Measurements from ENCODE around the gene MBP. TPM values are rescaled to one million over a fixed set of nuclear protein-coding genes. Genes with fewer than 3 reads are reported as not detected.

MBP gene
- total RNA-seq, 1 experiment from 2014 or later: 31.6 TPM

DNA sequence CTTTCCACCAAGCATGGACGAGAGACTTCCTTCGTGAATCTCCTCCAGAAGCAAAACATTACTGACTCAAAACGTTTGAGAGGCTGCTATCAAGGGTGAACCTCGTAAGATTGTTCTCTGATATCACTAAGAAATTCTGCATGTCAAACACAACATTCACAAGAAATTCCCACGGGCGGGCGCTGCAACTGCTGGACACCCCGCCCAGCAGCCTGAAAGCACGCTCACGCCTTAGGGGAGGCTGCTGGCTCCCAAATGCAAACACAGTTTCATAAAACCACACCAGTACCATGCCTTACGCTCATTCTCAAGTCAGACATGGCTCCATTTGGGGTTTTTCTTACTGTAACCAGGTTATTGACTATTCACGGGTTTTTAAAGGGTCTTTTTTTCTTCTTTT, 39.0 kb downstream of the MBP start:
- Mint-ChIP-seq H3K36me3 (ENCODE audit: insufficient read depth, unreplicated experiment) (peaks cover 22% of the 10 kb centered on the region), H3K27ac (ENCODE audit: low read depth, unreplicated experiment) (no peak overlapping the region), H3K4me3 (ENCODE audit: unreplicated experiment) (no peak overlapping the region), H3K27me3 (ENCODE audit: insufficient read depth, unreplicated experiment) (no peaks in the 10 kb centered on the region), H3K9me3 (ENCODE audit: unreplicated experiment) (no peaks in the 10 kb centered on the region), H3K4me1 (ENCODE audit: insufficient read depth, unreplicated experiment) (peaks cover 20% of the 10 kb centered on the region)
- ChIA-PET POLR2A (no interaction called here), CTCF (no interaction called here)
- no TSS peak for BruUV-seq (replicated peaks)
- TF ChIP-seq, protein P1, sequence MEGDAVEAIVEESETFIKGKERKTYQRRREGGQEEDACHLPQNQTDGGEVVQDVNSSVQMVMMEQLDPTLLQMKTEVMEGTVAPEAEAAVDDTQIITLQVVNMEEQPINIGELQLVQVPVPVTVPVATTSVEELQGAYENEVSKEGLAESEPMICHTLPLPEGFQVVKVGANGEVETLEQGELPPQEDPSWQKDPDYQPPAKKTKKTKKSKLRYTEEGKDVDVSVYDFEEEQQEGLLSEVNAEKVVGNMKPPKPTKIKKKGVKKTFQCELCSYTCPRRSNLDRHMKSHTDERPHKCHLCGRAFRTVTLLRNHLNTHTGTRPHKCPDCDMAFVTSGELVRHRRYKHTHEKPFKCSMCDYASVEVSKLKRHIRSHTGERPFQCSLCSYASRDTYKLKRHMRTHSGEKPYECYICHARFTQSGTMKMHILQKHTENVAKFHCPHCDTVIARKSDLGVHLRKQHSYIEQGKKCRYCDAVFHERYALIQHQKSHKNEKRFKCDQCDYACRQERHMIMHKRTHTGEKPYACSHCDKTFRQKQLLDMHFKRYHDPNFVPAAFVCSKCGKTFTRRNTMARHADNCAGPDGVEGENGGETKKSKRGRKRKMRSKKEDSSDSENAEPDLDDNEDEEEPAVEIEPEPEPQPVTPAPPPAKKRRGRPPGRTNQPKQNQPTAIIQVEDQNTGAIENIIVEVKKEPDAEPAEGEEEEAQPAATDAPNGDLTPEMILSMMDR (IDR thresholded peaks at IDR 0.05; ENCODE audit: unreplicated experiment): no peak
- no peak for DNase-seq (ENCODE audit: unreplicated experiment)
- intact Hi-C loops (cut with micrococcal nuclease): no loop called here

DNA sequence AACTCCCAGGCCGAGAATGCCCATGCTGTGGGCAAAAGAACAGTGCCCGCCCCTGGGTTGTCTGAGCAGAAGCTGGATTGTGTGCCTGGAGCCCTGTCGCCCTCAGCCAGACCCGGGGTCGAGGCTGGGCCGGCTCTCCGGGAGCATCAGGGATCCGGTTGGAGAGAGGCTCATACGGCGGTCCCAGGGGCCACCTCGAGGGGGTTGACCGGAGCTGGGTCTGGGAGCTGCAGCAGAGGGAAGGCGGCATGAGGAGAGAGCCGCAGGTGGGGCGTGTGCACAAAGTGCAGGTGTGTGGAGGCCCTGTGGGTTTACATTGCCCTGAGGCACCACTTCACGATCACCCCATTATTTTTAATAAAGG, 39.5 kb downstream of the MBP start:
- Mint-ChIP-seq H3K27me3 (ENCODE audit: insufficient read depth, unreplicated experiment) (no peaks in the 10 kb centered on the region), H3K4me3 (ENCODE audit: unreplicated experiment) (no peak overlapping the region), H3K27ac (ENCODE audit: low read depth, unreplicated experiment) (no peak overlapping the region), H3K9me3 (ENCODE audit: unreplicated experiment) (no peaks in the 10 kb centered on the region), H3K36me3 (ENCODE audit: insufficient read depth, unreplicated experiment) (peaks cover 22% of the 10 kb centered on the region), H3K4me1 (ENCODE audit: insufficient read depth, unreplicated experiment) (peaks cover 23% of the 10 kb centered on the region)
- ChIA-PET POLR2A (no interaction called here), CTCF (no interaction called here)
- intact Hi-C loops (cut with micrococcal nuclease): no loop called here
- BruUV-seq (replicated peaks): no TSS peak
- TF ChIP-seq, protein P1 (IDR thresholded peaks at IDR 0.05; ENCODE audit: unreplicated experiment): no peak
- no peak for DNase-seq (ENCODE audit: unreplicated experiment)

DNA sequence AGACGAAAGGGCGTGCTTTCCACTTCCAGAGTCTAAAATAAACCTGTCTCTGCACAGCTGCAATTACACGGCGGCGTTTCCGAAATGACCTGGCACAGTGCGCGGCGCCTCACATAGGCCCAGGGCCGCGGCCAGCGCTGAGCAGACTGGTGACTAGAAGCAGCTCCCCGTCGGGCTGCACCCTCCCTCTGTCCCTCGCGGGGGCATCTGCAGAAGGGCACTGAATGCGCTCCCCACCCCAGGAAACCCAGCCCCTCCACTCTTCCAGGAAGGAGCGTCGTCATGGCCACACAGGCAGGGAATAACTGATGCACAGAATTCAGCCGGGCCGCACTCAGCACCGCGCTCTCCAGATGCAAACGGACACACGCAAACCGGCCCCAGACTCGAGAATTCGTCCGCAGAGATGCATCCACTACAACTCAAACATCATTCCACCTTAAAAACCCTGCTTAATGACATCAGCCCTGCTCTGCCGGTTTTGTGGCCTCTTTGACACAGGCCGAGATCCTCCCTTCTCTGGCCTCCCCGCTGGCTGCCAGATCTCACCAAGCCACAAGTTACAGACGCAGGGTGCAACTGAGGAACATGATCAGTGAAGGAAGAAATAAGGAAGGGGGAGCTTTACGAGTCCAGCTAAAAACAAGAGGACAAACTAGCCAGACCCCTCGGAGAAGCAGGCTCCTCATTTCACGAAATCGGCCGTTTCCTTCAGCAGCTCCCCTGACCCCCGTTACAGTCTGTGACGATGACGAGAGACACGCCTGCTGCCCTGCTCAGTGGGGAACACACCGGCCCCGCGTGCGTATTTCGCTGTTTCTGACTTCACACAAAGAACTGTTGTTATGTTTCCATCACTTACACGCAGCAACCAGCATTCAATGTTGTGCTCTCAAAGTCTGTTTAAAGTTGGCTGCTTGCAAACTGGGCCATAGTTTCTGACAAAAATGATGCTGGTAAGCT, 40.2 kb downstream of the MBP start:
- no TSS peak for BruUV-seq (replicated peaks)
- peaks cover 22% of the 10 kb centered on the region for H3K36me3 Mint-ChIP-seq (ENCODE audit: insufficient read depth, unreplicated experiment)
- no peak for DNase-seq (ENCODE audit: unreplicated experiment)
- intact Hi-C loops (cut with micrococcal nuclease): no loop called here
- H3K27ac Mint-ChIP-seq (ENCODE audit: low read depth, unreplicated experiment): no peak overlapping the region
- TF ChIP-seq, protein P1 (IDR thresholded peaks at IDR 0.05; ENCODE audit: unreplicated experiment): no peak
- H3K9me3 Mint-ChIP-seq (ENCODE audit: unreplicated experiment): no peaks in the 10 kb centered on the region
- ChIA-PET CTCF (interaction anchor here (0.6 kb wide), 2 partner anchors 121 to 527 kb away, joined by 3 read pairs; no protein-coding TSS in a partner anchor), POLR2A (no interaction called here)
- no peaks in the 10 kb centered on the region for H3K27me3 Mint-ChIP-seq (ENCODE audit: insufficient read depth, unreplicated experiment)
- H3K4me3 Mint-ChIP-seq (ENCODE audit: unreplicated experiment): no peak overlapping the region
- H3K4me1 Mint-ChIP-seq (ENCODE audit: insufficient read depth, unreplicated experiment): peaks cover 23% of the 10 kb centered on the region

DNA sequence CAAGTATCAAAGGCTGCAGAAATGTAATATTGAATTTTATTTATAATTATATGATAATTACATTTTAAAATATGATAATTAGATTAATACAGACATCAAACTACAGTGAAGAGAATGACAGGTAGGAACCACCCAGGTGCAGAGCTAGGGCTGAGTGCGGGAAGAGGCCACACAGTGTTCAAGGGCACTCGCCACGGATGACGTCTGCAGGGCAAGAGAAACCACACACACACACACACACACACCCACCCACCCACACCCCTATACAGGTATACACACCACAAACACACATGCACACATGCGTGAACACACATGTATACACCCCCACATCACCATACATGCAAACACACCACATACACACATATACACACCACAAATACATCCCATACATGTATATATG, 41.2 kb downstream of the MBP start:
- DNase-seq (ENCODE audit: unreplicated experiment): no peak
- no peaks in the 10 kb centered on the region for H3K27me3 Mint-ChIP-seq (ENCODE audit: insufficient read depth, unreplicated experiment)
- TF ChIP-seq, protein P1 (IDR thresholded peaks at IDR 0.05; ENCODE audit: unreplicated experiment): no peak
- H3K4me1 Mint-ChIP-seq (ENCODE audit: insufficient read depth, unreplicated experiment): peaks cover 27% of the 10 kb centered on the region
- BruUV-seq (replicated peaks): no TSS peak
- POLR2A ChIA-PET: interaction anchor here (1.7 to 1.8 kb wide), 2 partner anchors 9 to 23 kb away, joined by 4 to 5 read pairs; no protein-coding TSS in a partner anchor
- CTCF ChIA-PET: interaction anchor here (1.6 kb wide), 1 partner anchor 9 kb away, joined by 3 read pairs; no protein-coding TSS in a partner anchor
- H3K4me3 Mint-ChIP-seq (ENCODE audit: unreplicated experiment): no peak overlapping the region
- H3K36me3 Mint-ChIP-seq (ENCODE audit: insufficient read depth, unreplicated experiment): peaks cover 22% of the 10 kb centered on the region
- no peaks in the 10 kb centered on the region for H3K9me3 Mint-ChIP-seq (ENCODE audit: unreplicated experiment)
- intact Hi-C loops (cut with micrococcal nuclease): no loop called here
- no peak overlapping the region for H3K27ac Mint-ChIP-seq (ENCODE audit: low read depth, unreplicated experiment)
